K562 (cell line): ENCODE measurements around the gene TANC1.

ENCODE experiments used
- ARID3B ChIP-seq: fragments of 250-450 bp; sonication (Bioruptor Pico); IDR thresholded peaks from 2 replicates; pipeline ENCODE4 v1.4.0; 2020; ENCODE audit warnings: borderline replicate concordance
- BRCA1 ChIP-seq, 2 experiments: fragments of 450-650 bp in 1 of 2; sonication (generic) in 1 of 2; formaldehyde crosslinking in 1 of 2; IDR thresholded peaks; 2 replicates each; pipeline versions ENCODE4 v1.5.0 to v1.6.1; 2017 to 2020; ENCODE audit warnings: mild to moderate bottlenecking in 1 of 2, missing genetic modification reagents in 1 of 2
- FOXK2 ChIP-seq, 2 experiments: fragments of 450-650 bp; IDR thresholded peaks in 1 of 2; conservative IDR thresholded peaks in 1 of 2; 2 replicates each; pipeline ENCODE4 v1.6.1; 2016; ENCODE audit warnings: low read depth in 2 of 2, mild to moderate bottlenecking in 1 of 2
- GABPA ChIP-seq: fragments of 200-800 bp; sonication (Bioruptor generic); conservative IDR thresholded peaks from 2 replicates; pipeline ENCODE4 v1.6.1; 2016; ENCODE audit warnings: low read depth, missing genetic modification characterization, missing compliant biosample characterization
- MEIS2 ChIP-seq: fragments of 450-650 bp; IDR thresholded peaks from 2 replicates; pipeline ENCODE4 v1.6.1; 2014; ENCODE audit warnings: mild to moderate bottlenecking; ENCODE audit not compliant: partially characterized antibody
- POLR2A ChIP-seq: fragments of 450-650 bp; conservative IDR thresholded peaks from 2 replicates; pipeline ENCODE4 v1.6.1; 2016
- POLR2AphosphoS5 ChIP-seq: IDR thresholded peaks from 2 replicates; pipeline ENCODE4 v1.6.1; 2011; ENCODE audit warnings: mild to moderate bottlenecking, low read depth, low read length, moderate library complexity; ENCODE audit not compliant: control insufficient read depth, insufficient read depth
- SP1 ChIP-seq: sonication (generic); formaldehyde crosslinking; IDR thresholded peaks from 2 replicates; pipeline ENCODE4 v1.8.1; 2022; ENCODE audit warnings: mild to moderate bottlenecking, missing genetic modification reagents
- YY1 ChIP-seq, 3 experiments: IDR thresholded peaks; 2 replicates each; pipeline ENCODE4 v1.6.1; 2011; ENCODE audit warnings: low read length in 2 of 3, mild to moderate bottlenecking in 2 of 3, moderate library complexity in 2 of 3, borderline replicate concordance in 1 of 3, control low read depth in 1 of 3, low read depth in 1 of 3; ENCODE audit not compliant: insufficient read depth in 3 of 3, insufficient replicate concordance in 2 of 3, control insufficient read depth in 1 of 3, insufficient read length in 1 of 3; ENCODE audit errors: extremely low read depth in 1 of 3
- ZKSCAN1 ChIP-seq: fragments of 150-350 bp; IDR thresholded peaks from 2 replicates; pipeline ENCODE4 v1.6.1; 2016; ENCODE audit warnings: low read depth, low read length
- ZNF12 ChIP-seq: sonication (generic); formaldehyde crosslinking; IDR thresholded peaks from 2 replicates; pipeline ENCODE4 v1.4.0; 2020; ENCODE audit warnings: mild to moderate bottlenecking, missing genetic modification reagents
- ZNF217 ChIP-seq: sonication (generic); formaldehyde crosslinking; IDR thresholded peaks from 2 replicates; pipeline ENCODE4 v1.8.0; 2022; ENCODE audit warnings: mild to moderate bottlenecking, missing genetic modification reagents
- TF ChIP-seq, protein P1 (sequence below): sonication (generic); formaldehyde crosslinking; IDR thresholded peaks from 2 replicates; pipeline ENCODE4 v1.8.0; 2023; ENCODE audit warnings: mild to moderate bottlenecking, missing genetic modification reagents
- TF ChIP-seq, protein P2 (sequence below), 3 experiments: IDR thresholded peaks in 2 of 3; conservative IDR thresholded peaks in 1 of 3; 2 replicates each; pipeline ENCODE4 v1.5.1; 2011 to 2012; ENCODE audit warnings: low read length in 3 of 3, mild to moderate bottlenecking in 3 of 3, control low read depth in 2 of 3, improper control_type of control experiment in 1 of 3, inconsistent platforms in 1 of 3, low read depth in 1 of 3, mixed read lengths in 1 of 3, moderate library complexity in 1 of 3; ENCODE audit not compliant: insufficient read depth in 2 of 3

GRCh38 chr2:159137511-159138241 is 169.2 kb downstream of the TANC1 start:
- TF ChIP-seq POLR2AphosphoS5 (no peak), POLR2A (no peak), ARID3B (CRISPR knock-in tag) (no peak), MEIS2 (no peak), SP1 (CRISPR knock-in tag) (no peak), ZNF12 (CRISPR knock-in tag) (no peak), ZKSCAN1 (no peak), GABPA (tag) (no peak), FOXK2 (conservative IDR thresholded peaks at IDR 0.05 in 1 of 2, IDR thresholded peaks at IDR 0.05 in 1 of 2; ENCODE audit: low read depth in 2 of 2) (no peak), YY1 (IDR thresholded peaks at IDR 0.05; ENCODE audit: borderline replicate concordance in 1 of 3, control insufficient read depth in 1 of 3, extremely low read depth in 1 of 3, insufficient read depth in 3 of 3, insufficient read length in 1 of 3, insufficient replicate concordance in 2 of 3, low read depth in 1 of 3, low read length in 2 of 3) (no peak), ZNF217 (CRISPR knock-in tag) (no peak), BRCA1 (IDR thresholded peaks at IDR 0.05) (no peak), BRCA1 (CRISPR knock-in tag; IDR thresholded peaks at IDR 0.05) (no peak)
- TF ChIP-seq, protein P1, sequence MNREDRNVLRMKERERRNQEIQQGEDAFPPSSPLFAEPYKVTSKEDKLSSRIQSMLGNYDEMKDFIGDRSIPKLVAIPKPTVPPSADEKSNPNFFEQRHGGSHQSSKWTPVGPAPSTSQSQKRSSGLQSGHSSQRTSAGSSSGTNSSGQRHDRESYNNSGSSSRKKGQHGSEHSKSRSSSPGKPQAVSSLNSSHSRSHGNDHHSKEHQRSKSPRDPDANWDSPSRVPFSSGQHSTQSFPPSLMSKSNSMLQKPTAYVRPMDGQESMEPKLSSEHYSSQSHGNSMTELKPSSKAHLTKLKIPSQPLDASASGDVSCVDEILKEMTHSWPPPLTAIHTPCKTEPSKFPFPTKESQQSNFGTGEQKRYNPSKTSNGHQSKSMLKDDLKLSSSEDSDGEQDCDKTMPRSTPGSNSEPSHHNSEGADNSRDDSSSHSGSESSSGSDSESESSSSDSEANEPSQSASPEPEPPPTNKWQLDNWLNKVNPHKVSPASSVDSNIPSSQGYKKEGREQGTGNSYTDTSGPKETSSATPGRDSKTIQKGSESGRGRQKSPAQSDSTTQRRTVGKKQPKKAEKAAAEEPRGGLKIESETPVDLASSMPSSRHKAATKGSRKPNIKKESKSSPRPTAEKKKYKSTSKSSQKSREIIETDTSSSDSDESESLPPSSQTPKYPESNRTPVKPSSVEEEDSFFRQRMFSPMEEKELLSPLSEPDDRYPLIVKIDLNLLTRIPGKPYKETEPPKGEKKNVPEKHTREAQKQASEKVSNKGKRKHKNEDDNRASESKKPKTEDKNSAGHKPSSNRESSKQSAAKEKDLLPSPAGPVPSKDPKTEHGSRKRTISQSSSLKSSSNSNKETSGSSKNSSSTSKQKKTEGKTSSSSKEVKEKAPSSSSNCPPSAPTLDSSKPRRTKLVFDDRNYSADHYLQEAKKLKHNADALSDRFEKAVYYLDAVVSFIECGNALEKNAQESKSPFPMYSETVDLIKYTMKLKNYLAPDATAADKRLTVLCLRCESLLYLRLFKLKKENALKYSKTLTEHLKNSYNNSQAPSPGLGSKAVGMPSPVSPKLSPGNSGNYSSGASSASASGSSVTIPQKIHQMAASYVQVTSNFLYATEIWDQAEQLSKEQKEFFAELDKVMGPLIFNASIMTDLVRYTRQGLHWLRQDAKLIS (CRISPR knock-in tag): no peak
- TF ChIP-seq, protein P2, sequence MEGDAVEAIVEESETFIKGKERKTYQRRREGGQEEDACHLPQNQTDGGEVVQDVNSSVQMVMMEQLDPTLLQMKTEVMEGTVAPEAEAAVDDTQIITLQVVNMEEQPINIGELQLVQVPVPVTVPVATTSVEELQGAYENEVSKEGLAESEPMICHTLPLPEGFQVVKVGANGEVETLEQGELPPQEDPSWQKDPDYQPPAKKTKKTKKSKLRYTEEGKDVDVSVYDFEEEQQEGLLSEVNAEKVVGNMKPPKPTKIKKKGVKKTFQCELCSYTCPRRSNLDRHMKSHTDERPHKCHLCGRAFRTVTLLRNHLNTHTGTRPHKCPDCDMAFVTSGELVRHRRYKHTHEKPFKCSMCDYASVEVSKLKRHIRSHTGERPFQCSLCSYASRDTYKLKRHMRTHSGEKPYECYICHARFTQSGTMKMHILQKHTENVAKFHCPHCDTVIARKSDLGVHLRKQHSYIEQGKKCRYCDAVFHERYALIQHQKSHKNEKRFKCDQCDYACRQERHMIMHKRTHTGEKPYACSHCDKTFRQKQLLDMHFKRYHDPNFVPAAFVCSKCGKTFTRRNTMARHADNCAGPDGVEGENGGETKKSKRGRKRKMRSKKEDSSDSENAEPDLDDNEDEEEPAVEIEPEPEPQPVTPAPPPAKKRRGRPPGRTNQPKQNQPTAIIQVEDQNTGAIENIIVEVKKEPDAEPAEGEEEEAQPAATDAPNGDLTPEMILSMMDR (IDR thresholded peaks at IDR 0.05 in 2 of 3, conservative IDR thresholded peaks at IDR 0.05 in 1 of 3; ENCODE audit: insufficient read depth in 2 of 3, low read depth in 1 of 3, low read length in 3 of 3): no peak
